C4-2B (cell line): ENCODE results near the gene MAGI3.

Experiments
- H3K27ac ChIP-seq: fragments of 450-650 bp; 2 replicates; pipeline ENCODE4 v1.5.1; 2017
- ZFX ChIP-seq: fragments of 450-650 bp; IDR thresholded peaks from 2 replicates; pipeline ENCODE4 v1.6.1; 2017
- TF ChIP-seq, protein P1 (sequence below): fragments of 450-650 bp; conservative IDR thresholded peaks from 2 replicates; pipeline ENCODE4 v1.5.1; 2017; ENCODE audit warnings: mild to moderate bottlenecking

MAGI3 gene

GRCh38 chr1:113437554-113438341, 47.4 kb downstream of the MAGI3 start:
- no peak overlapping the region for H3K27ac ChIP-seq
- TF ChIP-seq, protein P1, sequence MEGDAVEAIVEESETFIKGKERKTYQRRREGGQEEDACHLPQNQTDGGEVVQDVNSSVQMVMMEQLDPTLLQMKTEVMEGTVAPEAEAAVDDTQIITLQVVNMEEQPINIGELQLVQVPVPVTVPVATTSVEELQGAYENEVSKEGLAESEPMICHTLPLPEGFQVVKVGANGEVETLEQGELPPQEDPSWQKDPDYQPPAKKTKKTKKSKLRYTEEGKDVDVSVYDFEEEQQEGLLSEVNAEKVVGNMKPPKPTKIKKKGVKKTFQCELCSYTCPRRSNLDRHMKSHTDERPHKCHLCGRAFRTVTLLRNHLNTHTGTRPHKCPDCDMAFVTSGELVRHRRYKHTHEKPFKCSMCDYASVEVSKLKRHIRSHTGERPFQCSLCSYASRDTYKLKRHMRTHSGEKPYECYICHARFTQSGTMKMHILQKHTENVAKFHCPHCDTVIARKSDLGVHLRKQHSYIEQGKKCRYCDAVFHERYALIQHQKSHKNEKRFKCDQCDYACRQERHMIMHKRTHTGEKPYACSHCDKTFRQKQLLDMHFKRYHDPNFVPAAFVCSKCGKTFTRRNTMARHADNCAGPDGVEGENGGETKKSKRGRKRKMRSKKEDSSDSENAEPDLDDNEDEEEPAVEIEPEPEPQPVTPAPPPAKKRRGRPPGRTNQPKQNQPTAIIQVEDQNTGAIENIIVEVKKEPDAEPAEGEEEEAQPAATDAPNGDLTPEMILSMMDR = no peak
- no peak for TF ChIP-seq ZFX

GRCh38 chr1:113438505-113439276, 48.4 kb downstream of the MAGI3 start:
- no peak overlapping the region for H3K27ac ChIP-seq
- TF ChIP-seq, protein P1 = no peak
- no peak for TF ChIP-seq ZFX

DNA sequence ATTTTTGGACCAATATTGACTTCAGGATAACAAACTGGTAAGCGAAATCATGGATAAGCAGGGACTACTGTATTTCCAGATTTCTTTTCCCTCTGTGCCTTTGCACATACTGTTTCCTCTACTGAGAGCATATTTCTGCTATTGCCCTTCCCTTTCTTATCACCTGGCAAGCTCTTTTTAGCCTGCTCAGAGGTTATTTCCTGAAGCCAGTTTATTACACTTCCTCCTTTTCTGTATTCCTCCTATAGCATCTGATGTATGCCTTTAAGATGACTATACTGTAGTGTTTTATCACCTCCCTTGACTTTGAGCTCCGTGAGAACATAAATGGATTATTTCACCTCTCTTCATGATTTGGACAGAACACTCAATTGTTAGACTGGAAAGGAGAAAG, 49.0 kb downstream of the MAGI3 start:
- no peak overlapping the region for H3K27ac ChIP-seq

GRCh38 chr1:113442131-113442530, 51.8 kb downstream of the MAGI3 start:
- TF ChIP-seq, protein P1 = no peak
- no peak for TF ChIP-seq ZFX
- no peak overlapping the region for H3K27ac ChIP-seq

More for the DNA sequence above, 49.0 kb downstream of the MAGI3 start:
- TF ChIP-seq, protein P1 = no peak
- TF ChIP-seq ZFX = no peak

GRCh38 chr1:113444857-113445256, 54.5 kb downstream of the MAGI3 start:
- TF ChIP-seq ZFX = no peak
- TF ChIP-seq, protein P1 = no peak
- no peak overlapping the region for H3K27ac ChIP-seq

DNA sequence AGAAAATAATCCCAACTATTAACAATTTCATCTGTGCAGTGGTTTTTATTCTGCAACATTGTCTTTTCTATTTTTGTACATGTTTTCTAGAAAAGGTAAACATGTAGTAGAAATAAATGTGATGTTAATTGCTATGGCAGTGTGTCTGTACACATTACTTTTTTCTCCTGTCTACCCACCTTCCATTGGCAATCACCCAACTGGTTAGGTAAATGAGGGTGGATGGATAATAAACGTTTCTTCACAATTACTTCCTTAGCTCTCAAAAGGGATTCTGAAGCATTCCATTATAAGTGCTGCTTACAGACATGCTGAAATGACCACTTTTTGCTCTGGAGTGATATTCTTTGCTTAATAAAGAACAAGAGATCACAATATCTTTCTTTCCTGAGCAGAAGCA, 61.4 kb downstream of the MAGI3 start:
- no peak overlapping the region for H3K27ac ChIP-seq

More for the DNA sequence above, 61.4 kb downstream of the MAGI3 start:
- TF ChIP-seq, protein P1 = no peak
- TF ChIP-seq ZFX = no peak
